Large intestine (tissue), 3 donors: ENCODE data around the gene EPS8L1. TPM values are rescaled to one million over a fixed set of nuclear protein-coding genes. Genes with fewer than 3 reads are reported as not detected.

ENCODE experiments used
- DNase-seq, 2 donors: peaks; one replicate each; pipeline versions ENCODE4 v3.0.0 to v3.0.0-alpha.2; 2013
- H3K27ac ChIP-seq: one replicate; pipeline ENCODE4 v1.5.1; 2013; ENCODE audit warnings: low read length
- H3K27me3 ChIP-seq: 2 replicates; pipeline ENCODE4 v1.6.1; 2013; ENCODE audit warnings: low read length; ENCODE audit not compliant: control insufficient read depth, insufficient read depth
- H3K36me3 ChIP-seq: 2 replicates; pipeline ENCODE4 v1.6.1; 2013; ENCODE audit warnings: low read length; ENCODE audit not compliant: control insufficient read depth, insufficient read depth
- H3K4me1 ChIP-seq: one replicate; pipeline ENCODE4 v1.6.1; 2013; ENCODE audit warnings: low read length; ENCODE audit not compliant: control insufficient read depth, insufficient read depth
- H3K4me3 ChIP-seq: one replicate; pipeline ENCODE4 v1.5.1; 2013; ENCODE audit warnings: low read length
- H3K9me3 ChIP-seq: one replicate; pipeline ENCODE4 v1.6.1; 2013; ENCODE audit warnings: mild to moderate bottlenecking, low read depth, low read length, moderate library complexity; ENCODE audit not compliant: control insufficient read depth
- WGBS: methylation state at CpG from one replicate; pipeline ENCODE4 v1.1.5; 2013; ENCODE audit warnings: low lambda C conversion rate; ENCODE audit not compliant: insufficient coverage; 5-methylcytosine and 5-hydroxymethylcytosine counted together
- polyA plus RNA-seq: library from polyadenylated mRNA; unstranded; fragments of 120-200 nt; gene quantifications from one replicate; pipeline ENCODE4 v1.2.1, GENCODE V29; 2013

The EPS8L1 gene
- polyA plus RNA-seq, 1 donor = 20.9 TPM

DNA sequence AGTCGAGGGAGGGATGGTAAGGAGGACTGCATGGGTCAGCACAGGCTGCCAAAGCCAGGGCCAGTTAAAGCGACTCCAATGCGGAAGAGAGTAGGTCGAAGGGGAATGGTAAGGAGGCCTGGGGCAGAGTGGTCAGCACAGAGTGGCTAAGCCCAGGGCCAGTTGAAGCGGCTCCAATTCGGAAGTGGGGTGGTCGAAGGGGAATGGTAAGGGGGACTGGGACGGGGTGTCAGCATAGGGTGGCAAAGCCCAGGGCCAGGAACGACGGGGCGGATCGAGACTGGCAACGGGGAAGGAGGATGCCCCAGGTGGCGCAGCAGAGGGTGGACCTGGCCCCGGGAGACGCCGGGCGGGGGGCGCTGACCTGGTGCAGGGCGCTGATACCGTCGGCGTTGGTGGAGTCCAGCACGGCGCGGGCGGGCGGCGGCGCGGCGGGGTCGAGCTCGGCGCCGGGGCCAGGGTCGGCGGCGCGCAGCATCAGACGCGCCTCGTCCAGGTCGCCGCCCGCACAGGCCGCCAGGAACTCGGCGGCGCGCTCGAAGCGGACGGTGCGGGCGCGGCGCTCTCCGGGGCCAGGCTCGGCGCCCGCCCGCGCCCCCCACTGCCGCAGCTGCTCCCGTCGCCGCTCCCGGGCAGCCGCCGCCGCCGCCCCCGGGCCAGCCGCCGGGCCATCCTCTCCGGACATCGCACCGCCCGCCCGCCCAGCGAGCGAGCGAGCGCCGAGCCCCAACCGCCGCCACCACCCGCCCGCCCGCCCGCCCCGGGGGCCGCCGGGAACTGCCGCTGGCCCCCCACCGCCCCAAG is 41.4 kb downstream of the EPS8L1 start, which contains the start of gene PPP1R12C:
Gene PPP1R12C, minus strand, starts transcription at position 779 of the 804 bp plus-strand sequence. Its CDS starts 94 bp downstream, at position 685.
- 0% methylated on average over 2 of the region's 97 CpGs for WGBS
- Histone ChIP-seq H3K4me1 (peaks cover 38% of the 10 kb centered on the region), H3K27me3 (no peaks in the 10 kb centered on the region), H3K9me3 (no peaks in the 10 kb centered on the region), H3K27ac (peak within 1 kb of the TSS; percentile 60), H3K36me3 (peaks cover 9% of the 10 kb centered on the region), H3K4me3 (peak within 1 kb of the TSS; percentile 94)
- peak in 1 of 2 donors; percentile 43 for DNase-seq

DNA sequence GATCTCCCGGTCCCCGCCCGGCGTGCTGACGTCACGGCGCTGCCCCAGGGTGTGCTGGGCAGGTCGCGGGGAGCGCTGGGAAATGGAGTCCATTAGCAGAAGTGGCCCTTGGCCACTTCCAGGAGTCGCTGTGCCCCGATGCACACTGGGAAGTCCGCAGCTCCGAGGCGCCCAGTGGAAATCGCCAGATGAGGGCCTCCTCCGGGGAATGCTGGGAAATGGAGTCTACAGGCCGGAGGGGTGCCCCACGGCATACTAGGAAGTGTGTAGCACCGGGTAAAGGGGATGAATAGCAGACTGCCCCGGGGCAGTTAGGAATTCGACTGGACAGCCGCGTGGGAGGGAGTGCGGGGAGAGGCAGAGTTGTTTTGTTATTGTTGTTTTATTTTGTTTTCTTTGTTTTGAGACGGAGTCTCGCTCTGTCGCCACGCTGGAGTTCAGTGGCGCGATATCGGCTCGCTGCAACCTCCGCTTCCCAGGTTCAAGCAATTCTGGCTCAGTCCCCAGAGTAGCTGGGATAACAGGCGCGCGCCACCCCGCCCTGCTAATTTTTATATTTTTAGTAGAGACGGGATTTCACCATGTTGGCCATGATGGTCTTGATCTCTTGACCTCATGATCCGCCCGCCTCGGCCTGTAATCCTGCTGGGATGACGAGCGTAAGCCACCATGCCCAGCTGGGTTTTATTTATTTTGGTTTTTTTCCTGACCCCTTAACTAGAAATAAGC is 42.2 kb downstream of the EPS8L1 start:
- Histone ChIP-seq H3K36me3 (peaks cover 2% of the 10 kb centered on the region), H3K27ac (peak overlapping the region; percentile 48), H3K4me3 (peak overlapping the region; percentile 66), H3K9me3 (no peaks in the 10 kb centered on the region), H3K4me1 (peaks cover 38% of the 10 kb centered on the region), H3K27me3 (no peaks in the 10 kb centered on the region)
- peak; percentile 99 to 100 for DNase-seq
- 0% methylated on average over 1 of the region's 44 CpGs for WGBS

DNA sequence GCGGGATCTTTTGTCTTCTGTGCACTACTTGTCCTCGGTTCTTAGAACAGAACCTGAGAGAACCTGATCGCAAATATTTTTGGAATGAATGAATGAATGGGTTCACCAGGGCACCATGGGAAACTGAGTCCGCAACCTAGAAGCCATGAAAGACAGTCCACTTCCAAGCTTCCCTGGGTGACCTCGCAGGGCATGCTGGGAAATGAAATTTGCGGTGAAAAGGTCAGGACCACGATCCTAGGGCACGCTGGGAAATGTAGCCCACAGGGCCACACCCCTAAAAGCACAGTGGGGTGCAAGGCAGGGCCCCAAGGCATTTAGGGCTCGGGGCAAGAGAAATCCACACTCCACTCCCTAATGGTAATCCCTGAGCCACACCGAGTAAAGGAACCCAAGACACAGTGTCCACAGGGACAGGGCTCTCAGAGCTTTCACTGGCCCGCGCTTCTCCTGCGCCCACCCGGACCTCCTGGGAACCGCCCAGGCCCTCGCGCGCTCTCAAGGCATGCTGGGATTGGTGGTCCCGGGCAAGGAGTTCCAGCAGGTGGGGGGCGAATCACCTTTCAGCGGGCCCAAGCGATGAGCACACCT is 42.8 kb downstream of the EPS8L1 start:
- Histone ChIP-seq H3K9me3 (no peaks in the 10 kb centered on the region), H3K27me3 (no peaks in the 10 kb centered on the region), H3K4me3 (peak overlapping the region; percentile 66), H3K36me3 (peaks cover 2% of the 10 kb centered on the region), H3K27ac (no peak overlapping the region), H3K4me1 (peaks cover 31% of the 10 kb centered on the region)
- DNase-seq = peak; percentile 47 to 79
- WGBS = no CpG with 5 or more reads among the region's 22 CpGs

DNA sequence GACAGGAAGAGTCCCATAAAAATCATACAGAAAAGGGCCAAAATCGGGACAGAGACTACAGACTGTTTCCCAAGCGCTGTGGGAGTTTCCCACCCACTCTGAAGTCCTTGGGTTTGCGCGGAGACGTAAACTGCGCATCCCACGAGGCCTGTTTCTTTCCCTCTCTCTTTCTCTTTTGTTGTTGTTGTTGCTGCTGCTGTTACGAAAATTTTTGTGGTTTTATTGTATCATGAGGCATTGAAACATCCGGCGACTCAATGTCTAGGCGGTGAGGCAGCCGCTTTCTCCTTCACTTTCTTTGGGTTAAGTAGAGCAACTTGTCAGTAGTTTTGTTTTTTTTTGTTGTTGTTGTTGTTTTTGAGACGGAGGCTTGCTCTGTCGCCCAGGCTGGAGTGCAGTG is 43.4 kb downstream of the EPS8L1 start:
- peak overlapping the region; percentile 66 for H3K4me3 ChIP-seq
- no peak for DNase-seq

DNA sequence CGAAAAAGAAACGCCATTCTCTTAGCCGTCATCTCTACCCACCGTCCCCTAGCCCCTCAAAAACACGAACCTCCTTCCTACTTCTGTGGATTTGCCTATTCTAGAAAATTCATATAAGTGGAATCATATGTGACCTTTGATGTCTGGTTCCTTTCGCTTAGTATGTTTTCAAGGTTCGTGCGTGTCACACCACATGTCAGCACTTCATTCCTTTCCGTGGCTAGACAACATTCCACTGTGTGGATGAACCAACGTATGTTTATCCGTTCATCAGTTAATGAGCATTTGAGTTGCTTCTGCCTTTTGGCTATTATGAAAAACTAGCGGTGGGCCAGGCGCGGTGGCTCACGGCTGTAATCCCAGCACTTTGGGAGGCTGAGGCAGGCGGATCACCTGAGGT is 55.8 kb downstream of the EPS8L1 start:
- H3K27me3 ChIP-seq = peaks cover 19% of the 10 kb centered on the region
- no peak for DNase-seq

More for the DNA sequence above, 43.4 kb downstream of the EPS8L1 start:
- 92% methylated on average over 4 of the region's 14 CpGs for WGBS
- no peak overlapping the region for H3K27ac ChIP-seq
- H3K4me1 ChIP-seq = peaks cover 26% of the 10 kb centered on the region
- H3K9me3 ChIP-seq = no peaks in the 10 kb centered on the region
- H3K36me3 ChIP-seq = peaks cover 2% of the 10 kb centered on the region
- H3K27me3 ChIP-seq = no peaks in the 10 kb centered on the region

DNA sequence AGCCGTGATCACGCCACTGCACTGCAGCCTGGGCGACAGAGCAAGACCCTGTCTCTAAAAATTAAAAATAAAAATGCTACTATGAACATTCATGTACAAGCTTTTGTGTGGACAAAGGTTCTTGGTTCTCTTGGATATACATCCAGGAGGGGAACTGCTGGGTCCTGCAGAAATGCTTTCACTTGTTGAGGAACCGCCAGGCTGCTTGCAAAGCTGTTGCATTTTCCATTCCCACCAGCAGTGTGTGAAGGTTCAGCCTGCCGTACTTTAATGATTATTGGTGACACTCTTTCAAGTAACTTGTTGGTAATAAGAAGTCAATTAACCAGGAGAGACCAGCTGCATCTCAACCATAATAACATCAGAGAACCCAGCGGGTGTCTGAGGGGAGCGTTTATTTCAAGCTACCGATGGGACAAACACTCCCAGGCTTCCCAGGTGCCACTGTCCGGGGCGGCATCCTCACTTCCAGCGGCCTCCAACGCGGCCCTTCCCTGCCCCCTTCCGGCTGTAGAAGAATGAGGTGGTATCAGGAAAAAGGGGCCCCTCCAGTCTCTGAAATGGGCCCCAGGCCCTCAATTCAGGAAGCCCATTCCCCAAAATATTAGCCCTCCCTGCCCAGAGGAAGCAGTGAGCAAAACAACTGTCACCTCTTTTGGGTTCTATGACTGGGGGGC is 56.9 kb downstream of the EPS8L1 start:
- no peaks in the 10 kb centered on the region for H3K4me1 ChIP-seq
- H3K27me3 ChIP-seq = peaks cover 19% of the 10 kb centered on the region

More for the DNA sequence above, 55.8 kb downstream of the EPS8L1 start:
- WGBS = 91% methylated on average over 4 of the region's 16 CpGs
- Histone ChIP-seq H3K36me3 (no peaks in the 10 kb centered on the region), H3K4me3 (no peak overlapping the region), H3K9me3 (no peaks in the 10 kb centered on the region), H3K27ac (no peak overlapping the region), H3K4me1 (no peaks in the 10 kb centered on the region)

DNA sequence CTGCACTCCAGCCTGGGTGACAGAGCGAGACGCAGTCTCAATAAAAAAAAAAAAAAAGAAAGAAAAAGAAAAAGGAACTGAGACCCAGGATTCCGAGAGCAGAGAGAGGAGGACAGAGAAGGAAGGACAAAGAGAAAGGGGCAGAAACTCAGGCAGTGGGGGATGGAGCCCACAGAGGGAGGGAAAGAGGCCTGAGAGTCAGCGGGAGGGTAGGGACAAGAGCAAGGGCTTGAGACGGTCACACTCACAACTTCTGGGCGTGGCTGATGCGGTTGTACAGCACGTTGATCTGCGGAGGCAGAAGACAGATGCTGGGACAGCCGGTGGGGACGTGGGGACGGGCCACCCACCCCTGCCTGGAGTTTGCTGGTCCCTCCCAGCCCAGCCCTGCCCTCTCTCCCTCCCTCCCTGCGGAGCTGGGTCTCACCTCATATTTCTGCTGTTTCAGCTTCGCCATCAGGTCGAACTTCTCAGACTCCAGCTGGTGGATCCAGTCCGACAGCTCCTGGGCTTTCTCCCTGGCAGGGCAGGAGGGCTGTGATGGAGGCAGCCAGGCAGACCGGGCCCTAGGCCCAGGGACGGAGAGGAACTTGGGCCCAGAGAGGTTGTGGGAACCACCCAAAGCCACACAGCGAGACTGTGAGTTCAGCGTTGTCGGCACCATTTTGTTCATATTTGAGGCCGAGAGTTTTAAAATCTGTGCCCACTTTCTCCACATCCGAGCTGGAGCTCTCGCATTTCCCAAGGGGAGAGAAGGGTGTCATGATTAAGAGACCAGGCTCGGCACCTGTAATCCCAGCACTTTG is 58.2 kb downstream of the EPS8L1 start:
- no peaks in the 10 kb centered on the region for H3K36me3 ChIP-seq
- 60% methylated on average over 1 of the region's 25 CpGs for WGBS
- H3K27me3 ChIP-seq = peaks cover 19% of the 10 kb centered on the region
- H3K27ac ChIP-seq = no peak overlapping the region
- DNase-seq = no peak
- no peaks in the 10 kb centered on the region for H3K9me3 ChIP-seq
- H3K4me3 ChIP-seq = no peak overlapping the region
- H3K4me1 ChIP-seq = no peaks in the 10 kb centered on the region

More for the DNA sequence above, 56.9 kb downstream of the EPS8L1 start:
- Histone ChIP-seq H3K36me3 (no peaks in the 10 kb centered on the region), H3K4me3 (no peak overlapping the region), H3K27ac (no peak overlapping the region), H3K9me3 (no peaks in the 10 kb centered on the region)
- WGBS = no CpG with 5 or more reads among the region's 14 CpGs
- DNase-seq = no peak

DNA sequence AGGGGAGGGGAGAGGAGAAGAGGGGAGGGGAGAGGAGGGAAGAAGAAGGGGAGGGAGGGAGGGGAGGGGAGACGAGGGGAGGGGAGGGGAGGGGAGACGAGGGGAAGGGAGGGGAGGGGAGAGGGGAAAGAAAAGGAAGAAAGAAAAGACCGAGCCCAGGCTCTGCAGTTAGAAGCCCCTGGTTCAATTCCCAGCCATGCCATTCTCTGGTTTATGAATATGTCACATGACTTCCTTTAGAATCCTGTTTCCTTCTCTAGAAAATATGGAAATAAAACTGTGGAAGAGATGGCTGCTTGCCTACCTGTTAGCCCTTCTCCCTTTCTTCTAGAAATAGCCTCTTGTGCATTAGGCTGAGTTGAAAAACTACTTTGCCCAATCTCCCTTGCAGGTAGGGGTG is 59.1 kb downstream of the EPS8L1 start:
- Histone ChIP-seq H3K4me3 (no peak overlapping the region), H3K27ac (no peak overlapping the region), H3K9me3 (no peaks in the 10 kb centered on the region), H3K36me3 (no peaks in the 10 kb centered on the region), H3K4me1 (no peaks in the 10 kb centered on the region), H3K27me3 (peaks cover 19% of the 10 kb centered on the region)
- no peak for DNase-seq
- no CpG with 5 or more reads among the region's 3 CpGs for WGBS

DNA sequence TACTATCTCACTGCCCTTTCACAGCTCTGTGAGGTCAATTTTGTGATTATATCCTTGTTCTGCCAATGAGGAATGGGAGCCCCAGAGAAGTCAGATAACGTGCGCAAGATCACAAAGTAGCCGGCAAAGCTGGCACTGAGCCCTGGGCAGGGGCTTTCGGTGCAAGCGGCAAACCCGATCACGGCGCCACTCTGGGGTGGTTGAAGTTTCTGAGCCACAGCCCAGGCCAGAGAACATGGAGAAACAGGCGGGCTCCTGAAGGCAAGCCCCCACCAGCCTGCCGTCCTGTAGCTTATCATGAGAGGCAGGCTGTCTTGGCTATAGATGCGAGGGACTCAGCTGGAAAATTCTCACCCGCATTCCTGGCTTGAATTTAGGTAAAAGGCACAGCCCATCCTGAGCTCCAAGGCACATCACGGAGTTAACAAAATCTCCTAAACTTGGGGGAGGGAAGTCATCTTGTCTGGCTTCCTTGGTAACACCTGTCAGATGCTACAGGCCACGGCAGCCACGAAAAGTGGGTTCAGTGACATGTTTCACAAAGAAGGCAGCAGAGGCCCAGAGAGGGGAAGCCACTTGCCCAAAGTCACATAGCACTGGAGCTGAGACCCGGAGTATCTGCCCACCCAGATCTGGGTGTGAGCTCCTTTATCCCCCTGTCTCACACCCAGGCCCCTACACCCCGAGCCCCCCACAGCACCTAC is 60.9 kb downstream of the EPS8L1 start:
- Histone ChIP-seq H3K4me1 (no peaks in the 10 kb centered on the region), H3K27ac (no peak overlapping the region), H3K4me3 (no peak overlapping the region), H3K36me3 (no peaks in the 10 kb centered on the region), H3K27me3 (peaks cover 21% of the 10 kb centered on the region), H3K9me3 (no peaks in the 10 kb centered on the region)
- WGBS = no CpG with 5 or more reads among the region's 17 CpGs
- no peak for DNase-seq
